SH-SY5Y (cell line): ENCODE measurements around the gene CALR.

Experiments used
- GATA2 ChIP-seq: IDR thresholded peaks from 2 replicates; pipeline ENCODE4 v1.6.1; 2011; ENCODE audit warnings: mild to moderate bottlenecking, low read depth, low read length
- GATA3 ChIP-seq: IDR thresholded peaks from 2 replicates; pipeline ENCODE4 v1.6.1; 2011; ENCODE audit warnings: low read depth, mild to moderate bottlenecking, low read length, moderate library complexity

GRCh38 chr19:12946092-12946721, 7.8 kb downstream of the CALR start:
- no peak for TF ChIP-seq GATA3
- TF ChIP-seq GATA2: no peak
